Measurements from ENCODE around the gene CACNA2D3.

DNA sequence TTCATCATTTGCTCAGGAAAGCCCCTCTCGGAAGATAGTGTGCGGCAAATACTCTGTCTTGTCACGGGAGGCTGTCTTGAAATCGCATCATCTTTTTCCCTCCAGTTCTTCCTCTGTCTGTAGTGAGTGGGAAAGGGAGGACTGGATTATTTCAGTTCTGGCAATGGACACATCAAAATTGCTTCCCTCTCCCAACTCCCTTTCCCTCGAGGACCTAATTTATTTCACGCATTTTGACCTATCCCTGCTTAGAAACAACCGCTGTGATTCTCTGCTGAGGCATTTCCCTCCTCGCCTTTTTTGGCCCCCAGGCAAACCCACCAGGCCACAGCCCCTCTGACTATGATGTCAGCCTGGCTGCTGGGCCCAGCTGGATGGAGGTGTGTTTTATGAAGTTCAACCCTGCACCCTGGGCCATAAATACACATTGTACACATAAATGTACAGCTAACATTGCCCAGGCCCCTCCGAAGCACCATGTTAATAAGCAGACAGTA is 944.2 kb downstream of the CACNA2D3 start:
- TF ChIP-seq SPI1 (IDR thresholded peaks at IDR 0.05; ENCODE audit: low read depth, low read length) (no peak), POLR2AphosphoS5 (IDR thresholded peaks at IDR 0.05; ENCODE audit: low read depth, low read length) (no peak)

Data from GM12891 (cell line).